Right renal pelvis (tissue), 4 donors: ENCODE measurements around the gene KANSL1L. TPM values are rescaled to one million over a fixed set of nuclear protein-coding genes. Genes with fewer than 3 reads are reported as not detected.

Experiments
- DNase-seq, 4 donors: peaks; one replicate each; pipeline ENCODE4 v3.0.0-alpha.2; 2013; ENCODE audit warnings: low read depth in 4 of 4, low spot score in 3 of 4, missing footprints in 1 of 4
- polyA plus RNA-seq, 4 donors: library from polyadenylated mRNA; unstranded; fragments of 120-200 nt; gene quantifications; one replicate each; pipeline ENCODE4 v1.2.1, GENCODE V29; 2013; ENCODE audit not compliant: insufficient read length in 4 of 4

KANSL1L gene
- polyA plus RNA-seq, 4 donors, result 43.7 to 61.6 (median 56.7) TPM

GRCh38 chr2:210086292-210086691 is 84.9 kb downstream of the KANSL1L start:
- DNase-seq, result no peak

DNA sequence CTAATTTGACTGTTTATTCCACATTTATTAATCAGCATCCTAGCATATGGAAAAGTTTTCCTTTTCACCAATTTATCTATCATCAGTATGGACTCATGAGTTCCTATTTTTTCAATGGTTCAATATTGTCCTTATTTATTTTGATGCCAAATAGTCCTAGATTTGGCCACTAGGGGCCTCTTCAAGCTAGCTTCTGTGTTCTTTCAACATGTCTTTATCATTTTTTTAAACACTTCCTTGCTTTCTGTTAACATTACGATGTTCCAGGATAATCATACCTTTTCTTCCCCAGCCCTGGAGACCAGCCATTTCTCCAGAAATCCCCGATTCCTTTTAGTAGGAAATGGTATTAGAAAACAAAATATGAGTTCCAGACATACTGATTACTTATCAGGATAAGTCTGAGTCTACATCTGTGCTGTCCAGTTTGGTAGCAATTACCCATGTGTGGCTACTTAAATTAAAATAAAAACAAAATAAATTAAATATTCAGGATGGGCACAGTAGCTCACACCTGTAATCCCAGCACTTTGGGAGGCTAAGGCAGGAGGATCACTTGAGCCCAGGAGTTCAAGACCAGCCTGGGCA is 98.2 kb downstream of the KANSL1L start:
- DNase-seq, result peak in 2 of 4 donors; percentile 3 to 4

- DNase-seq, result no peak
Measured at GRCh38 chr2:210072493-210072892, 98.7 kb downstream of the KANSL1L start.

DNA sequence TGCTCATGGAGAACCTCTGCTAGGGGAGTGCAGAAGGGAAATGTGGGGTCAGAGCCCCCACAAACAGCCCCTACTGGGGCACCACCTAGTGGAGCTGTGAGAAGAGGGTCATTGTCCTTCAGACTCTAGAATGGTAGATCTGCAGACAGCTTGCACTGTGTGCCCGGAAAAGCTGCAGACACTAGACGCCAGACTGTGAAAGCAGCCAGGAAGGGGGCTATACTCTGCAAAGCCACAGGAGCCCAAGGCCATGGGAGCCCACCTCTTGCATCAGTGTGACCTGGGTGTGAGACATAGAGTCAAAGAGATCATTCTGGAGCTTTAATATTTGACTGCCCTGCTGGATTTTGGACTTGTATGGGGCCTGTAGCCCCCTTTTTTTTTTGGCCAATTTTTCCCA is 107.9 kb downstream of the KANSL1L start:
- DNase-seq, result no peak

- DNase-seq, result no peak
Measured at GRCh38 chr2:210055825-210056224, 115.4 kb downstream of the KANSL1L start.

DNA sequence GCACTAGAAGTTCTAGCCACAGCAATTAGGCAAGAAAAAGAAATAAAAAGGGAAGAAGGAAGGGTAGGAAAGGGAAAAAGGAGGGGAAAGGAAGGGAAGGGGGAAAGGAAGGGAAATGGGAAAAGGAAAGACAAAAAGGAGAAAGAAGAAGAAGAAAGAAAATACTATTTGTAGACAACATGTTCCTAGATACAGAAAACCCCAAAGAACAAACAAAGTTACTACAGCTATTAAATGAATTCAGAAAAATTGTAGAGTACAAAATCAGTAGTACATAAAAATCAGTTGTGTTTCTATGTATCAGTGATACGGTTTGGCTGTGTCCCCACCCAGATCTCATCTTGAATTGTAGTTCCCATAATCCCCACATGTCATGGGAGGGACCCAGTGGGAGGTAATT is 116.5 kb downstream of the KANSL1L start:
- DNase-seq, result no peak

DNA sequence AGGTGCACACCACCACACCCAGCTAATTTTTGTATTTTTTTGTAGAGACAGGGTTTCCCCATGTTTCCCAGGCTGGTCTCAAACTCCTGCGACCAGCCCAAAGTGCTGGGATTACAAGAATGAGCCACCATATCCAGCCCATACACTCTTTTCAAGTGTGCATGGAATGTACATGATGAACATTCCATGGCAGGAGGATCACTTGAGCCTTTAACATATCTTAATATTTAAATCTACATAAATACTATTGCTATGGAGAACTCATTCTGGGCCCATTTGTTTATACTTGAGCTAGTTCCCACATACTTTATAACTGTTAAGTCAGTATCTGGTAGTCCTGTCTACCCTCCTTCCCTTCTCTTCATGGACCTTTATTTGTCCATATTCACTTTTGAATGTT is 120.3 kb downstream of the KANSL1L start:
- DNase-seq, result no peak

DNA sequence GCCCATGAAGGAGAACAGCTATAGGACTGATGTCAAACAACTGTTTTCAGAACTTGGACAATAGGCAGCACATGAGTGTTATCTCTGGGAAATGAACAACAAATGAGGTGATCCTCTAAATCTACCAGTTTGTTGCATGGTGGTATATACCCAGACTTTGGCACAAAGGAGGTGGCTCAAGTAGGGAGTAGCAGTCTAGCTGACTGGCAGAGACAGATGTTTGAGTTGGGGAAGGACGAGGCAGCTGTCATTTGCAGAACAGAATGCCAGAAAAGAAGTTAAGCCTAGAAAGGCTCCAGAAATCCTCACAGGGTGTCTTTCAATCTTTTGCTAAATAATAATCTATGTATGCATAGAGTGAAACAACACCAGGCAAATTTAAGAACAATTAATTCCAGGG is 121.4 kb downstream of the KANSL1L start:
- no peak for DNase-seq

DNA sequence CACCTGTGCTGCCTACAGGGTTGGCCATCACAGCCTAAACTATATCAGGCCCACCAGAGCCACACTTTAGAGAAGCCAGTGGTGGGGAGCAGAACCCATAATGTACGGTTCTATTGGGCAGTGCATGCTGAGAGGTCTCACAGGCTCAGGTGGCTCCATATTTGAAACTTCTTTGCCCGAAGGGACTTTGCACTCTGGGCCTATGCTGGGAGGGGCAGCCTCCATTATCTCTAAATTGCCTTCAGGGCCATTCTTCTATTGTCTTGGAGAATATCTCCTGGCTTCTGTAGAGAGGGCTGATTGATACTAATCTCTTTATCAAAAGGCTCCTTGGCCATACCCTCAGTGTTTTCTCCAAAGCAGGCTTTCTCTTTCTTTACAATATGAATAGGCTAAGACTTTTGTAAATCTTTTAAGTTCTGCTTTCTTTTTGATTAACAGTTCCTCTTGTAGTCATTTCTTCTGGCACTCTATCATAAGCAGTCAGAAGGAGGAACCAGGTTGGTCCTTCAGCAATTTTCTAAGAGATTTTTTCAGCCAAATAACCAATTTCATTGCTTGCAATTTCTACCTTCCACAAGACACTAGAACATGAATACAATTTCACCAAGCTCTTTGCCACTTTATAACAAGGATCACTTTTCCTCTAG is 124.2 kb downstream of the KANSL1L start:
- no peak for DNase-seq

- no peak for DNase-seq
Measured at GRCh38 chr2:210038078-210038477, 133.1 kb downstream of the KANSL1L start.

- DNase-seq, result no peak
Measured at GRCh38 chr2:210035679-210036078, 135.5 kb downstream of the KANSL1L start.

GRCh38 chr2:210034087-210034683 is 137.0 kb downstream of the KANSL1L start:
- DNase-seq, result no peak

GRCh38 chr2:210028178-210028577 is 143.0 kb downstream of the KANSL1L start:
- no peak for DNase-seq

DNA sequence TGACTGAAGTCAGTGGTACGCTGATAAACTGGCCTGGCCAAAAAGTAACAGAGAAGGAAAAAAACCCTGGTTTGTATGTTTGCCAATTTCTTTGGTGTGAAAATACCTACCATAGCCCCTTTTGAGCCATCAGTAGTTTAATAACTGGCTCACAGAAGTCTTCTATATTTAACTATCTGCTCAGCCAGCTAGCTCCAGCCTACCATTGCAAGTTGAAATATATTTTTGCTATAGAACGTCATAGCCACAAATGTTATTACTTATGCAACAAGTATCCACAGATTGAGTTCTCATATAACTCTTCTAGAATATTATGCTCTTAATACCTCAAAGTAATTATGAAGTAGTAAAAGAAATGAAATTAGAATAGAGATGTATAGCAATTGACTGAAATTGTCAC is 143.6 kb downstream of the KANSL1L start:
- no peak for DNase-seq

DNA sequence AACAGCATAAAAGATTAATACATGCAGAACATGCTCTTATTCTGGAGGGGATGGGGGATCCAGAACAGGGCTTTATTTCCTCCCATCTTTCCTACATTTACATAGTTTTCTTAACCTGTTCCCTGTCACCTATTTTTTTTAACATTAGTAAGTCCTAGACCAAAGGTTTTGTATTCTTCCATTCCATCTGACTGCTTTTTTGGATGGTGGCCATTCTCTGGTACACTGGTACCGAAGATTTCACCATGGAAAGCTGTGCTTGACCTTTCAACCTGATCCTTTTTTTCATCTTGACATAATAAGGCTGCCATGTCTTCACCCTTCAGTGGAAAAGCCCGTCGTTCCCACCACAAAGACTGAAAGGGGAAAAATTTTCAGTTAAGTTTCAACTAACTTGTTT is 148.4 kb downstream of the KANSL1L start:
- DNase-seq, result no peak

- DNase-seq, result no peak
Measured at GRCh38 chr2:210020138-210020537, 151.1 kb downstream of the KANSL1L start.

DNA sequence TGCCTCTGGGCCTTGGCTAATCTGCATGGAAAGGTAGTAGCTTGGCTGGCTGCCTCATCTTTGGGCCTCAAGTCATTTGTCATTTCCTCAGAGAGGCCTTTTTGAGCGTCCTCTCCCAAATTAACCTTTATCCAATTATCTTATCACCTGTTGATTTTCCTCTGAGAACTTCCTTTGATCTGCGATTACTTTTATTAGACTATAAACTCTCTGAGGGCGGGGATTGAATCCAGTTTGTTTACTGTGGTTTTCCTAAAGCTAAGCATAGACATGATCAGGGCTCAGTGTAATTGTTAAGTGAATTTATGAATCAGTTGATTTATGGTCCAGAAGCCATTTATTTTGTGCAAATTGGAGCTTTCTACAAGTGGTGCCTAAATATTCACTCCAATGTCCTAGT is 161.3 kb downstream of the KANSL1L start:
- DNase-seq, result no peak

- DNase-seq, result no peak
Measured at GRCh38 chr2:210009126-210009525, 162.1 kb downstream of the KANSL1L start.

DNA sequence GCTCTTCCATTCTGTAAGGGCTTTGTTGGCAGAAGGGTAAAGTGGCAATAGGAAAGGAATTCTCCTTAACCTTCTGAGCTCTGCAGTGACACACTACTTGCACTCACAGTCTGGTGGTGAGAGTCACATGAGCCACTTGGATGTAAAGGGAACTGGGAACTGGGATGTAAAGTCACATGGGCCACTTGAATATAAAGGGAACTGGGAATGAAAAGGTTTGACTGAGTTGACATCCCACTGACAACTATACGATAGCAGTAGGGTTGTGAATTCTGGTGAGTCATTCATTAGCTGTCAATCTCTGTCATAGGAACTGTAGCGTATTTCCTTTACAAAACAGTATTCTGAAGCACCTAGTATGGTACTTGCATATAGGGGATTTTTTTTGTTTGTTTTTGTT is 163.3 kb downstream of the KANSL1L start:
- DNase-seq, result no peak

GRCh38 chr2:210004881-210005280 is 166.3 kb downstream of the KANSL1L start:
- DNase-seq, result no peak

DNA sequence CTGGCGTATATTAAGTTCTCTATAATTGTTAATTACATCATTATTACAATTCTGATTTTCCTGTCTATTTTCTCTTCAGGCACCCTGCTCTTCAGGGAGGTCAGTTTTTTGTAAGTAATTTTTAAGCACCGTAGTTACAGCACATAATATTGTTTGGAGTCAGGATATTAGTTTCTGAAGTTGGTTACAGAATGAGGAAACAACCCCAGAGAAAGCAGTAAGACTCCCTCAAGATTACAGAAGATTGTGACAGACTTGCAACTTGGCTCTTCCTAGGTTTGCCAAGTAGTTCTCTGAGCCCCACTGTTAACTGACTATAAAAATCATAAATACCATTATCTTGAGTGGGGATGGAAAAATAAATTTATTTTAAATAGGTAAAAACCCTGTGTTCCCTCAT is 167.8 kb downstream of the KANSL1L start:
- no peak for DNase-seq
